ENCODE measurements around the gene DUOXA1. TPM values are rescaled to one million over a fixed set of nuclear protein-coding genes. Genes with fewer than 3 reads are reported as not detected.

Gene DUOXA1
- total RNA-seq, 1 experiment from 2014 or later: not detected

- H3K36me3 ChIP-seq (ENCODE audit: low read depth, low read length): no peaks in the 10 kb centered on the region
- no TSS peak for BruUV-seq (replicated peaks)
- ChIA-PET CTCF (interaction anchor here (1.4 kb wide), 1 partner anchor 40 kb away, joined by 5 read pairs; no protein-coding TSS in a partner anchor), POLR2A (ENCODE audit: unreplicated experiment) (no interaction called here)
- H3K79me2 ChIP-seq (ENCODE audit: low read length): no peaks in the 10 kb centered on the region
- no peak overlapping the region for H3K4me3 ChIP-seq (ENCODE audit: low read length)
- H3K27ac ChIP-seq (ENCODE audit: low read length): no peak overlapping the region
- H3K4me1 ChIP-seq (ENCODE audit: insufficient read depth, low read length): peaks cover 17% of the 10 kb centered on the region
- ATAC-seq (no peak), DNase-seq (no peak)
- no peak overlapping the region for H2AFZ ChIP-seq (ENCODE audit: low read length)
- TF ChIP-seq CTCF (conservative IDR thresholded peaks at IDR 0.05; ENCODE audit: low read depth, low read length): no peak
- TF ChIP-seq EZH2phosphoT487 (IDR thresholded peaks at IDR 0.05; ENCODE audit: borderline replicate concordance, low read length): no peak
- no peak for TF ChIP-seq EZH2 (IDR thresholded peaks at IDR 0.05; ENCODE audit: low read length, unreplicated experiment)
- no peaks in the 10 kb centered on the region for H4K20me1 ChIP-seq (ENCODE audit: low read length)
- no peak overlapping the region for H3K4me2 ChIP-seq (ENCODE audit: low read length)
- no peaks in the 10 kb centered on the region for H3K27me3 ChIP-seq (ENCODE audit: low read length)
- no peaks in the 10 kb centered on the region for H3K9me3 ChIP-seq (ENCODE audit: low read length)
- no peaks in the 10 kb centered on the region for H3K9me2 ChIP-seq (replicated peaks; ENCODE audit: low read length)
- intact Hi-C loops (cut with micrococcal nuclease): loop anchor here (10.0 kb wide), 2 partner anchors 82 to 158 kb away; no protein-coding TSS in a partner anchor
- no peaks in the 10 kb centered on the region for H3F3A ChIP-seq (ENCODE audit: low read length, unreplicated experiment)
- H3K9ac ChIP-seq (ENCODE audit: low read length): no peak overlapping the region
Measured at GRCh38 chr15:45122719-45123118, 7.0 kb downstream of the DUOXA1 start.

- BruUV-seq (replicated peaks): no TSS peak
- H2AFZ ChIP-seq (ENCODE audit: low read length): no peak overlapping the region
- ATAC-seq (peak; percentile 82), DNase-seq (peak; percentile 92)
- H3K4me2 ChIP-seq (ENCODE audit: low read length): peak overlapping the region; percentile 57
- no peaks in the 10 kb centered on the region for H3F3A ChIP-seq (ENCODE audit: low read length, unreplicated experiment)
- H3K27ac ChIP-seq (ENCODE audit: low read length): 0 out of 2 replicates have a peak overlapping the region, but pooled peaks have one; percentile 18
- H3K79me2 ChIP-seq (ENCODE audit: low read length): no peaks in the 10 kb centered on the region
- H3K4me3 ChIP-seq (ENCODE audit: low read length): no peak overlapping the region
- TF ChIP-seq EZH2phosphoT487 (IDR thresholded peaks at IDR 0.05; ENCODE audit: borderline replicate concordance, low read length) (no peak), CTCF (conservative IDR thresholded peaks at IDR 0.05; ENCODE audit: low read depth, low read length) (no peak), EZH2 (IDR thresholded peaks at IDR 0.05; ENCODE audit: low read length, unreplicated experiment) (no peak)
- no peaks in the 10 kb centered on the region for H3K9me3 ChIP-seq (ENCODE audit: low read length)
- H3K4me1 ChIP-seq (ENCODE audit: insufficient read depth, low read length): peaks cover 17% of the 10 kb centered on the region
- H4K20me1 ChIP-seq (ENCODE audit: low read length): no peaks in the 10 kb centered on the region
- no peaks in the 10 kb centered on the region for H3K36me3 ChIP-seq (ENCODE audit: low read depth, low read length)
- ChIA-PET POLR2A (ENCODE audit: unreplicated experiment) (interaction anchor here (0.6 kb wide), 1 partner anchor 428 kb away, joined by 3 read pairs; no protein-coding TSS in a partner anchor), CTCF (interaction anchor here (1.4 kb wide), 1 partner anchor 41 kb away, joined by 5 read pairs; no protein-coding TSS in a partner anchor)
- no peaks in the 10 kb centered on the region for H3K9me2 ChIP-seq (replicated peaks; ENCODE audit: low read length)
- H3K27me3 ChIP-seq (ENCODE audit: low read length): no peaks in the 10 kb centered on the region
- no peak overlapping the region for H3K9ac ChIP-seq (ENCODE audit: low read length)
- intact Hi-C loops (cut with micrococcal nuclease): loop anchor here (10.0 kb wide), 2 partner anchors 83 to 157 kb away; no protein-coding TSS in a partner anchor
Measured at GRCh38 chr15:45121706-45122417, 7.8 kb downstream of the DUOXA1 start.

- H4K20me1 ChIP-seq (ENCODE audit: low read length): no peaks in the 10 kb centered on the region
- intact Hi-C loops (cut with micrococcal nuclease): loop anchor here (10.0 kb wide), 2 partner anchors 84 to 156 kb away; no protein-coding TSS in a partner anchor
- H3K36me3 ChIP-seq (ENCODE audit: low read depth, low read length): no peaks in the 10 kb centered on the region
- DNase-seq (no peak), ATAC-seq (no peak)
- no peaks in the 10 kb centered on the region for H3K9me3 ChIP-seq (ENCODE audit: low read length)
- no peak overlapping the region for H3K4me3 ChIP-seq (ENCODE audit: low read length)
- no peak overlapping the region for H3K9ac ChIP-seq (ENCODE audit: low read length)
- no TSS peak for BruUV-seq (replicated peaks)
- no peaks in the 10 kb centered on the region for H3K27me3 ChIP-seq (ENCODE audit: low read length)
- no peaks in the 10 kb centered on the region for H3F3A ChIP-seq (ENCODE audit: low read length, unreplicated experiment)
- no peak for TF ChIP-seq EZH2phosphoT487 (IDR thresholded peaks at IDR 0.05; ENCODE audit: borderline replicate concordance, low read length)
- TF ChIP-seq CTCF (conservative IDR thresholded peaks at IDR 0.05; ENCODE audit: low read depth, low read length): no peak
- no peak for TF ChIP-seq EZH2 (IDR thresholded peaks at IDR 0.05; ENCODE audit: low read length, unreplicated experiment)
- no peak overlapping the region for H3K27ac ChIP-seq (ENCODE audit: low read length)
- ChIA-PET POLR2A (ENCODE audit: unreplicated experiment) (no interaction called here), CTCF (no interaction called here)
- H3K4me2 ChIP-seq (ENCODE audit: low read length): no peak overlapping the region
- H2AFZ ChIP-seq (ENCODE audit: low read length): no peak overlapping the region
- H3K4me1 ChIP-seq (ENCODE audit: insufficient read depth, low read length): peaks cover 17% of the 10 kb centered on the region
- H3K79me2 ChIP-seq (ENCODE audit: low read length): no peaks in the 10 kb centered on the region
- H3K9me2 ChIP-seq (replicated peaks; ENCODE audit: low read length): no peaks in the 10 kb centered on the region
Measured at GRCh38 chr15:45121020-45121419, 8.7 kb downstream of the DUOXA1 start.

Measured in PC-3 (cell line).